ENCODE results near the gene ORC3. TPM values are rescaled to one million over a fixed set of nuclear protein-coding genes. Genes with fewer than 3 reads are reported as not detected.

Gene ORC3
- total and polyA plus RNA-seq, 7 donors: 10.2 to 27.6 (median 17.5) TPM

DNA sequence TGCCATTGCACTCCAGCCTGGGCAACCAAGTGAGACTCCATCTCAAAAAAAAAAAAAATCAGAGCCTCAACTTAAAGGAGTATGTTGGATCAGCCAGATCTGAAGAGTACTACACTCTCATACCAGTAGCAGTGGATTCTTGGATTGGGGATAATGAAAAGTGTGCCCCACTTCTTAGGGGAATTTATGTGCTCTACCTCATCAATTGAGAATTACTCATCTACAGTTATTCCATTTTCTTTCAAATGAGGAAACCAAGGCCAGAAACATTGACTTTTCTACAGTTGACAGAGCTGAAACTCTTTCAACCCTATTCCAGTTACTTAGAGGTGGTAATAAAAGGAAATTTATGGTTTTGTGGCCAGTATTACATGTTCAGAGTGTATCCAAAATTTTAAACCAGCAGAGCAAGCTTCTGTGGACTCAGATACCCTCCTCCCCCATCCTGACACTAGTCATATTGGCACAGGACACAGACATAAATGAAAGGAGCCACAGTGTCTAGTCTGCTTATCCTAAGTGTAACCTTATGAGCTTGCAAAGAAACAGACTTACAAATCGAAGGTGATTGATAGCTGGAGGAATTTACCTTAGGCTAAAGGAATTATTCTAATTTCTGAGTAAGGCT, 51.2 kb downstream of the ORC3 start:
- TF ChIP-seq, protein P1, sequence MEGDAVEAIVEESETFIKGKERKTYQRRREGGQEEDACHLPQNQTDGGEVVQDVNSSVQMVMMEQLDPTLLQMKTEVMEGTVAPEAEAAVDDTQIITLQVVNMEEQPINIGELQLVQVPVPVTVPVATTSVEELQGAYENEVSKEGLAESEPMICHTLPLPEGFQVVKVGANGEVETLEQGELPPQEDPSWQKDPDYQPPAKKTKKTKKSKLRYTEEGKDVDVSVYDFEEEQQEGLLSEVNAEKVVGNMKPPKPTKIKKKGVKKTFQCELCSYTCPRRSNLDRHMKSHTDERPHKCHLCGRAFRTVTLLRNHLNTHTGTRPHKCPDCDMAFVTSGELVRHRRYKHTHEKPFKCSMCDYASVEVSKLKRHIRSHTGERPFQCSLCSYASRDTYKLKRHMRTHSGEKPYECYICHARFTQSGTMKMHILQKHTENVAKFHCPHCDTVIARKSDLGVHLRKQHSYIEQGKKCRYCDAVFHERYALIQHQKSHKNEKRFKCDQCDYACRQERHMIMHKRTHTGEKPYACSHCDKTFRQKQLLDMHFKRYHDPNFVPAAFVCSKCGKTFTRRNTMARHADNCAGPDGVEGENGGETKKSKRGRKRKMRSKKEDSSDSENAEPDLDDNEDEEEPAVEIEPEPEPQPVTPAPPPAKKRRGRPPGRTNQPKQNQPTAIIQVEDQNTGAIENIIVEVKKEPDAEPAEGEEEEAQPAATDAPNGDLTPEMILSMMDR (IDR thresholded peaks at IDR 0.05): no peak
- no peak for TF ChIP-seq POLR2A (IDR thresholded peaks at IDR 0.05)
- no peak for TF ChIP-seq EP300 (IDR thresholded peaks at IDR 0.05)
- TF ChIP-seq POLR2AphosphoS5 (IDR thresholded peaks at IDR 0.05): no peak
- Histone ChIP-seq H3K4me1 (no peaks in the 10 kb centered on the region), H3K9me3 (no peaks in the 10 kb centered on the region), H3K36me3 (peaks cover 0 to 37% (median 0%) of the 10 kb centered on the region in 4 donors), H3K27me3 (no peaks in the 10 kb centered on the region), H3K4me3 (no peak overlapping the region), H3K27ac (no peak overlapping the region)
- 24 to 69% methylated on average over 1 of the region's 1 CpG for WGBS, 2 donors
- intact Hi-C loops (cut with DNase I): no loop called here
- DNase-seq: no peak

DNA sequence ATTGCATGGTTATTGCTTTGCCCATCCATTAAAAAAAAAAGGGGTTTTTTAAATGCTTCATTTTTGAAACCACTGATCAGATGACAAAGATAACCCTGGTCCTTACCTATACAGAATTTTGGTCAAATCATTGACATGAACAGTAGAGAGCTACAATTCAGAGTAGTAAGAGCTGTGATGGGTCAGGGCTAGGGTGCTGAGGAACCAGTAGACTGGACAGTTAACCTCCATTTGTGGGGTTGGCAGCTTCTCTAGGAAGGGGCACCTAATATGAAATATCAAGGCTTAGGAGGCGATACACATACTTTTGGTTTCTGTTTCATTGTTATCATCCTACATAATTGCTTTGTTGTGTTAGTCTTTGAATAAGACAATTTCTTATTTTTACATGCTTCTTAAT, 55.1 kb downstream of the ORC3 start:
- H3K9me3 ChIP-seq: no peaks in the 10 kb centered on the region
- 50 to 69% methylated on average over 1 of the region's 1 CpG for WGBS, 2 donors
- intact Hi-C loops (cut with DNase I): no loop called here
- no peaks in the 10 kb centered on the region for H3K27me3 ChIP-seq
- no peak overlapping the region for H3K4me3 ChIP-seq
- H3K27ac ChIP-seq: no peak overlapping the region
- no peaks in the 10 kb centered on the region for H3K4me1 ChIP-seq
- TF ChIP-seq, protein P1 (IDR thresholded peaks at IDR 0.05): no peak
- no peak for TF ChIP-seq POLR2AphosphoS5 (IDR thresholded peaks at IDR 0.05)
- DNase-seq: no peak
- H3K36me3 ChIP-seq: peaks cover 0 to 15% (median 0%) of the 10 kb centered on the region in 4 donors

DNA sequence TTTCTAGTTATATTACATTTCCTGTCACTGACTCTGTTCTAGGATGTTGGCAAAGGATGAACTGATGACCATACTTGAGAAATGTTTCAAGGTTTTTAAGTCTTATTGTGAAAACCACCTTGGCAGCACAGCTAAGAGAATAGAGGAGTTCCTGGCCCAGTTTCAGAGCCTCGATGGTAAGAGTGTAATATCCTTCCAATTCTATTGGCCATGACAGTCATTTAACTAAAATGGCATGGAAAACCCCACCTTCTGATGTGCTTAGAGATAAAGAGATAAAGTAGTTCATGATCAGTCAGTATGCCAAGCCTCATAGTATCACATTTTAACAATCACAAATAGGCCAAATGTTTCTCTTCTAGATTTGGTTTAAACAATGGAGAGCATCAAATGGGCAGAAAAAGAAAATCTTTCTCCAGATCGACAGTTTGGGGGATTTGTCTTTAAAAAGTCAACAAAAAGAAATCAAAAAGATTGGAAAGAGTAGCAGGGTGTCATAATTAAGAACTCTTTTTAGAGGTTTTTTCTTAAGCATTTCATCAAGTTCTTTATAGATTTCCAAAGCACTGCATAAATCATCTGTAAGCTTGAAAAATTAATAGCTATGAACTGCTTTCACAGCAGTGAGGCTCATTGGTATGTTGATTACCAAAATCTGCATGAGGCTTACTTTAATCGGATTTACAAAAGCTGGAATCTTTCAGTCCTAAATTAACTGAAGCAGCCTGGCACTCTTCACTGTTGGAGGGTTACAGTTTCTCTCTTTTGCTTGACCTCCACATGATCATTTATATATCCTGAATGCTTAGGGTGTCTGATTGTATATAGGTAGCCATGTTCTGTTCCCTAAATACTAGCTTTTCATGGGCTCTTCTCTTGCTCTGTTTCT, 63.4 kb downstream of the ORC3 start:
- TF ChIP-seq, protein P1 (IDR thresholded peaks at IDR 0.05): no peak
- TF ChIP-seq POLR2AphosphoS5 (IDR thresholded peaks at IDR 0.05) (no peak), EP300 (IDR thresholded peaks at IDR 0.05) (no peak), POLR2A (IDR thresholded peaks at IDR 0.05) (no peak)
- no peaks in the 10 kb centered on the region for H3K9me3 ChIP-seq
- no peak for DNase-seq
- H3K36me3 ChIP-seq: peaks cover 0 to 45% (median 3%) of the 10 kb centered on the region in 4 donors
- no peak overlapping the region for H3K4me3 ChIP-seq
- peaks cover 0 to 2% (median under 1%) of the 10 kb centered on the region in 4 donors for H3K4me1 ChIP-seq
- intact Hi-C loops (cut with DNase I): no loop called here
- H3K27ac ChIP-seq: no peak overlapping the region
- 70 to 73% methylated on average over 3 of the region's 3 CpGs for WGBS, 2 donors
- H3K27me3 ChIP-seq: no peaks in the 10 kb centered on the region

DNA sequence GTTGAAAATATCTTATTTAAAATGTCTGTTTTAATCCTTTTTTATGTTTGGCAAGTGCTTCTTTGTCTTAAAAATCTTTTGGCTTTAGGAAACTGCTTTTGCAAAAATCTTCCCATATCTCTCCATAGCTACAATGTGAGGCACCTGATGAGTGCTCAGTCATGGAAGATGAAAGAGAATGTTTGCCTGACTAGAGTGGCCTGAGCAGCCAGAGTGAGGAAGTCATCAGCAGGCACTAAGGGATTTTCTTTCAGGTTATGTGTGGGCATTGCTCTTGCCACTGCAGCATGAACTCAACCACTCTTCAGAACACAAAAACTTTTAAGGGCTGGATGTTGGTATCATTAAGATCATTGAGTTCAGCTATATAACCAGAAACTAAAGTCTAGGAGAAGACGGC, 64.2 kb downstream of the ORC3 start:
- DNase-seq: no peak
- intact Hi-C loops (cut with DNase I): no loop called here
- WGBS, 2 donors: 97 to 100% methylated on average over 1 of the region's 1 CpG

More for the DNA sequence above, 64.2 kb downstream of the ORC3 start:
- Histone ChIP-seq H3K27me3 (no peaks in the 10 kb centered on the region), H3K9me3 (no peaks in the 10 kb centered on the region), H3K4me1 (peaks cover 0 to 9% (median 9%) of the 10 kb centered on the region in 4 donors), H3K36me3 (peaks cover 0 to 38% (median 3%) of the 10 kb centered on the region in 4 donors), H3K27ac (no peak overlapping the region), H3K4me3 (no peak overlapping the region)
- TF ChIP-seq POLR2AphosphoS5 (IDR thresholded peaks at IDR 0.05): no peak
- TF ChIP-seq EP300 (IDR thresholded peaks at IDR 0.05): no peak
- TF ChIP-seq POLR2A (IDR thresholded peaks at IDR 0.05): no peak
- TF ChIP-seq, protein P1 (IDR thresholded peaks at IDR 0.05): no peak

Measured in sigmoid colon (tissue), 7 donors.